SKM-1 (cell line): Measurements from ENCODE around the gene RBM25.
"Not testable (repeated sequence)": the region's sequence is repeated elsewhere in the genome, so short reads cannot be mapped to it uniquely, and the experiment has no call there.

Experiments
- DNase-seq: peaks from one replicate; lab custom pipeline; 2025; ENCODE audit not compliant: unreplicated experiment; lab: John Stamatoyannopoulos, UW

The RBM25 gene

DNA sequence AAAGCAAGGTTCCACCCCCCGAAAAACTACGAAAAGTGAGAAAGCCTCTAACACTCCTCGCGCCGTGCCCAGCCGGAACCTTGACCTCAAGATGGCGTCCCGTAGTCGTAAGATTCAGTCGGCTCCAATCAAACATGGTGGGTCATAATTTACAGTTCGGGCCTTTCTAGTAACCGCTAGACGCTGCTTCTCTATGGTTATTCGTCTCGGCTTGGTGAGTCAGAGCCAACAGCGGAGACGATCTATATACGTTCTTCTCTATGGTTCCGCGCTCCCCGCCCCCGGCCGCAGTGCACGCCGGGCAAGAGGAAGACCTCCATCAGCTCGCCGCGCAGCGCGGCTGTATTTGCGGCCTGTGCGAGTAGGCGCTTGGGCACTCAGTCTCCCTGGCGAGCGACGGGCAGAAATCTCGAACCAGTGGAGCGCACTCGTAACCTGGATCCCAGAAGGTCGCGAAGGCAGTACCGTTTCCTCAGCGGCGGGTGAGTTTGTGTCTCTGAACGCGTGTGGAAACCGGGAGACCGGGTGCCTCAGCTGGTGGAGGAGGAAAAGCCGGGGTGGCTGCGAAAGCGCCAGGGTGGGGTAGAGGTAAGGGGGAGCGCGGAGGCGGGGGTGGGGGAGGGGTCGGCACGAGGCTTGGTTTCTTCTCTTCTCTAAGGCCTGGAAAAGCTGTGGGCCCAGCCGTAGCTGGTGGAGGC lies at the start of gene RBM25:
Gene RBM25, plus strand, starts transcription at position 311 of the 698 bp plus-strand sequence. CDS start 13,108 bp downstream, outside the sequence.
- peak; percentile 76 for DNase-seq

DNA sequence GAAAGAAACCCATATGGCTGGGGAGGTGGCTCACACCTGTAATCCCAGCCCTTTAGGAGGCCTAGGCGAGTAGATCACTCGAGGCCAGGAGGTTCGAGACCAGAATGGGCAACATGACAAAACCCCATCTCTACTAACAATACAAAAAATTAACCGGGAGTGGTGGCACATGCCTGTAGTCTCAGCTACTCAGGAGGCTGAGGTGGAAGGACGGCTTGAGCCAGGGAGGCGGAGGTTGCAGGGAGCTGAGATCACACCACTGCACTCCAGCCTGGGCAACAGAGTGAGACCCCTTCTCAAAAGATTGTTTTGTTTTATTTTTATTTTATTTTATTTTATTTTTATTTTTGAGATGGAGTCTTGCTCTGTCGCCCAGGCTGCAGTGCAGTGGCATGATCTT lies 47.1 kb upstream of the RBM25 start:
- not testable (repeated sequence) for DNase-seq

DNA sequence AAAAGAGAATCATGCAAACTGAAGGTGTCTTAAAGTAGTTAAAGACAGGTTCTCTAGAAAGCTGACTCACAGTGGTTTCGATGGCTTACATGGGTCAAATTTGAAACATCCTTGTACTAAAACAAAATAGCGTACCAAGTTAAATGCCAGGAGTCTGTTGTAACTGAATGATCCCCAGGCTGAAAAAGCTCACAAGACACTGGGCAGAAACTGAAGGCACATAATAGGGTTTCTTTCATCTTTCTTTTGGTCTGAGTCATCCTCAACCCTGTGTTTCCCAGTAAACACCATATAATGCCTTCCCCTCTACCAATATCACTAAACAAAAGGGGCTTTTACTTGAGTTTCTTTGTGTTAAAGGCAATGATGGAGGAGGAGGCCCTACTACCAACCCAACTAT lies 44.2 kb upstream of the RBM25 start:
- DNase-seq: no peak

DNA sequence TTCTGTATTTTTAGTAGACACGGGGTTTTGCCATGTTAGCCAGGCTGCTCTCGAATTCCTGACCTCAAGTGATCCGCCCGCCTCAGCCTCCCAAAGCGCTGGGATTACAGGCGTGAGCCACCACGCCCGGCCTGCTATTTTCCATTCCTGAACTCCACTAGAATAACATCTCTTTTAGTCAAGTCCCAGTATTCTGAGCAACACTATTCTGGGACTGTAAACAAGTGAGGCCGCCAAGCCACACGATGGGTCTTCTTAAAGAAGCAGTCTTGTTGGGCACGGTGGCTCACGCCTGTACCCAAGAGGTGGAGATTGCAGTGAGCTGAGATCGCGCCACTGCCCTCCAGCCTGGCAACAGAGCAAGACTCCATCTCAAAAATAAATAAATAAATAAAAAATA lies 42.8 kb upstream of the RBM25 start:
- DNase-seq: not testable (repeated sequence)

DNA sequence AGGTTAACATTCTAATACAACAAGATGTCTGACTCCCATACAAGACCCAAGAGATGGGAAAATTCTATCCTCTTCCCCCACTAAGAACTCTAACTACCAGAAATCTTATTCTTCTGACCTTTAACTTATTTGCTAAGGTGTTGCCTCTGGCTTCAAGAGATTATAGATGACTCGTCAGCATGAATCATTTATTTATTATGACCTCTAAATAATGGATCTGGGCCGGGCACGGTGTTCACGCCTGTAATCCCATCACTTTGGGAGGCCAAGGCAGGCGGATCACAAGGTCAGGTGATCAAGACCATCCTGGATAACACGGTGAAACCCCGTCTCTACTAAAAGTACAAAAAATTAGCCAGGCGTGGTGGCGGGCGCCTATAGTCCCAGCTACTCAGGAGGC lies 42.3 kb upstream of the RBM25 start:
- not testable (repeated sequence) for DNase-seq

DNA sequence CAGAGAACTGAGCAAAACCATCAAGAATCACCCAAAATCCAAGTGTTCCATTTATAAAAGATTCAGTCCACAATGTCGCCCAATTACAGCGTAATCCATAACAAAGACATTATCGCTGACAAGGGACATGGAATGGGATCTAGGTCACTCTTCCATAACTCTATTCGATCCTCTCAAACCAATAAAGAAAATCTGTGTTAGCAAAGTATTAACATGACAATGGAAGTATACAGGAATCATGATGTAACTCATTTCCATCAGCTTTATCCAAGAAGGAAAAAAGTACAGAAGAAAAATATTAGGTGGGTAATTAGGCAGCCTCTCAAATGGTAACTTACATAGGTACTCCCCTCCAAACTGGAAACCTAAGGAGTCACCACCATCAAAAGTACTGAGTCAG lies 36.3 kb upstream of the RBM25 start:
- no peak for DNase-seq

DNA sequence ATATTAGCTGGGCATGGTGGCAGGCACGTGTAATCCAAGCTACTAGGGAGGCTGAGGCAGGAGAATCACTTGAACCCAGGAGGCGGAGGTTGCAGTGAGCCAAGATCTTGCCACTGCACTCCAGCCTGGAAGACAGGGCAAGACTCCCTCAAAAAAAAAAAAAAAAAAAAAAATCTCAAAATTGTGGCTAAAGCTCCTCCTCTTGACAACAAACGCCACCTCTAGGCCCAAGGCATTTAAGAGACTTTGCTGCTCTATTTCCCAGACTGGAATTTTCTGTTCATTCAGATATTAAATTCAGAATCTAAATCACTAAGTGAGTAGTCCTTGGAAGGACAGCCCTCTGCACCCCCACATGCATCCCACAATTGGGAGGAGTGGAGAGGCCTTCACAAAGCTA lies 32.8 kb upstream of the RBM25 start:
- no peak for DNase-seq

DNA sequence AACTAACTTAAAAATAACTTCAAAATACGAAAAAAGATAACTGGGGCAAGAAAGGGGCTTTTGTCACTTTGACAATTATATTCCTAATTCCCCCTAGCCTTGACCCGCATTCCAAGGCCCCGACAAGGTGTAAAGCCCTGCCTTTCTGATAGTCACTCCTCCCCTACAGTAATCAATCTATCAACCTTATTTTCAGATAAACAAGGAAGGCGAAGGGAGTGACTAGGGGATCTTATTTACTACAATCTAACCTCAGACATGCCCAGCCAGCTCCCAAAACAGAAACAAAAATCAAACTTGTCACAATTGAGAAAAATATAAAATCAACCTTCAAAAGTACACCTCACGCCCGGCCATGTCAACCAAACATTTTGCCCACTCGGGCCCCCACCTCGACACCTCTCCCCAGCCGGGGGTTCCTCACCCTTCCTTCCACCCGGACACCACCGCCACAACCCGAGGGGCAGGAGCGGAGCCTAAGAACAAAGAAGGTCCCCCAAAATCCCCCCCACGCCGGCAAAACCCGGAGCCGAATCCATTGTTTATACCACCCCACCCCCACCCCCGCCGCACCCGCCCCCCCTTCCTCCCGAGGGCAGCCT lies 32.0 kb upstream of the RBM25 start:
- DNase-seq: no peak

DNA sequence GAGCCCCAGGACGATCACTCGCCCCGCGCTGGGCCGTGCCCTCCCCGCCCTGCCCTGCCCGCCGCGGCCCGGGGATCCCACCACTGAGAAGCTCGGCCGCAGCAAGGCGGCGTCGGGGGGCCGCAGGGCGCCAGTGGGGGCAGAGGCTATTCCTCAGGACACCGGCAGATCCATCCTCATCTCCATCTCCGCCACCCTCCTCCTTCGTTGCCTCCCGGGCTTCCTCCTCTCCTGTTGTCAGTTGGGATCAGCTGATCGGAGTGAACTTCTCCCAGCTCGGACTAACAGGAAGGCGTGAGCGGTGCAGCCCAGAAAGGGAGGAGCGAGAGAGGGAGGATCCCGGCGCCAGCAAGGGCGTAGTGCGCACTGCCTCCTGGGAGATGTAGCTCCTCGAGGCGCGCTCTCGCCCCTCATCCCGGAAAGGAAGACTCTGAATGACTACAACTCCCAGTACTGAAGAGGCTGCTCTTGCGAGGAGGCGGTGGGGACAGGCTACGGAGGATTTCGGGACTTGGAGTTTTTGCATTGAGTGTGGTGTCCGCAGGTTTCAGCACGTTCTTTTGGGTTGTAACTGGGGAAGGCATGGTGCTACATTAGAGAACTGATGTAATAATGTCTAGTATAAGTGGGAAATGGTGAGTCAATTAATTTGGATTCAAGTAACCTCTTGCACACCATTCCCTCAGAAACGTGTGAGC lies 31.3 kb upstream of the RBM25 start, which contains the start of gene ZFYVE1:
Gene ZFYVE1, minus strand, starts transcription at position 262 of the 698 bp plus-strand sequence. CDS start 2,598 bp downstream, outside the sequence.
- peak; percentile 78 for DNase-seq

DNA sequence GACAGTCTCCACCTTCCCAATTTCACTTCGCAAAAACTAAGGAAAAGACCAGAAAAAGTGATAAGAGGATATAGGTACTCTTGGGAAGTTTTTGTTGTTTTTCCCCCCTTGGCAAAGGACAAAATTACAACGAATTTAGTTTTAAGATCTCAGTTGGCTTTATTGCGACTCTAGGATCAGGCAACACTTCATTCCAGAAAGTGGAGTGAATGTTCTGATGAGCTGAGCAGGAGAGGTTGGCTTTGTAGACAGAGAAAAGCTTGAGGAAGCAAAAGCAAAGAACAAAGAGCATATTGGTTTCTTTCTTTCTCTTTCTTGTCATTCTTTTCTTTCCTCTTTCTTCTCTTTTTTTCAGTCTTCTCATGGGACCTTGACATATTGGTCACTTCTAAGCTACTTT lies 30.8 kb upstream of the RBM25 start:
- no peak for DNase-seq

DNA sequence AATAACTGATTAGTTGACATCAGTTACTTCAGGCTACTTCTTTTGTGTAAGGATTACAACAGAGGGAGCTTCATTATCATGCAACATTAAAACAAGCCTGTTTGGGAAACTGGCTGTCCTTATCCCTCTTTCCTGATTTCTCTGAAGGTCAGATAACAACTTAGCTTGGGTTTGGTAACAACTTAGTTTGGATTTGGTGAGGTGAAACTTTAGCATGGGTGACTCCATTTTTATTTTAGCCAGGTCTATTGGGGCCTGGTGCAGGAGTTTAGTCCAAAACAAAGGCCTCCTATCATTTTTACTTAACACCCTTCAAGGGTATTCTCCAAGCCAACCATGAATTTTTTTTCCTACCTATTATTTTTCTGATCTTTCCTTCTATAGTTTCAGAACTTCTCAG lies 30.4 kb upstream of the RBM25 start:
- no peak for DNase-seq

DNA sequence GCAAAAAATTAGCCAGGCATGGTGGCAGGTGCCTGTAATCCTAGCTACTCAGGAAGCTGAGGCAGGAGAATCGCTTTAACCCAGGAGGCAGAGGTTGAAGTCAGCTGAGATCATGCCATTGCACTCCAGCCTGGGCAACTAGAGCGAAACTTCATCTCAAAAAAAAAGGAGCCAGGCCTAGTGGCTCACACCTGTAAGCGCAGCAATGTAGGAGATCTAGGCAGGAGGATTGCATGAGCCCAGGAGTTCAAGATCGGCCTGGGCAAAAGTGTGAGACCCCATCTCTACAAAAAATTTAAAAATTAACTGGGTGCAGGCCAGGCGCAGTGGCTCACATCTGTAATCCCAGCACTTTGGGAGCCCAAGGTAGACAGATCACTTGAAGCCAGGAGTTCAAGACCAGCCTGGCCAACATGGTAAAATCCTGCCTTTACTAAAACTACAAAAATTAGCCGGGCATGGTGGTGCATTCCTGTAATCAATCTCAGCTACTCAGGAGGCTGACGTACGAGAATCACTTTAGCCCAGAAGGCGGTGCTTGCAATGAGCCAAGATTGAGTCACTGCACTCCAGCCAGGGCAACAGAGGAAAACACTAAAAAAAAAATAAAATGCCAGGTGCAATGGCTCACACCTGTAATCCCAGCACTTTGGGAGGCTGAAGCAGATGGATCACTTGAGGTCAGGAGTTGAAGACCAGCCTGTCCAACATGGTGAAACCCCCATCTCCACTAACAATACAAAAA lies 21.5 kb upstream of the RBM25 start:
- not testable (repeated sequence) for DNase-seq

DNA sequence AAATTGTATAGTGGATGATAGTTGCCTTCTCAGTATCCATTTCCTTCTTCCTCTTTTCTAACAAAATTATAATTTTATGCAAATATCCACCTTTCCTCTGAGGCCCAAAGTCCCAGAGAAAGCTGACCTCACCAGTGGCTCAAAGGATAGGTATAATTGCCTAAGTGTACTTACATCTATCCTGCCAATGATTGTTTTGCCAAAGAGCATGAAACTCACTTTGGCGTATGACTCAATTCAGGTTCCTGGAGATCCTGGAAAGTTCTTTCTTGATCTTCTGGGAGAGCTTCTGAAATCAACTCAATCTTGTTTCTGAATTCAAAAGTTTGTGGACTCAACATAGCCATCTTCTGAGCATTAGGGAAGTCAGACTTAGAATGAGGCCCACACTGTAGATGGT lies 10.5 kb upstream of the RBM25 start:
- DNase-seq: no peak

DNA sequence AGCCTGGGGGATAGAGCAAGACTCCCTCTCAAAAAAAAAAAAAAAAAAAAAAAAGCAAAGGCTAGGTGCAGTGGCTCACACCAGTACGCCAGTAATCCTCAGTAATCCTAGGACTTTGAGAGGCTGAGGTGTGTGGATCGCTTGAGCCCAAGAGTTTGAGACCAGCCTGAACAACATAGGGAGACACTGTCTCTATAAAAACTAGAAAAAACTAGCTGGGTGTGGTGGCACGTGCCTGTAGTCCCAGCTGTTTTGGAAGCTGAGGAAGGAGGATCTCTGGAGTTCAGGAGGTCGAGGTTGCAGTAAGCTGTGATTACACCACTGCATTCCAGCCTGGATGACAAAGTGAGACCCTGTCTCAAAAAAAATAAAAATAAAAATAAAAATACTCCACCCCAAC lies 8.9 kb upstream of the RBM25 start:
- DNase-seq: no peak

DNA sequence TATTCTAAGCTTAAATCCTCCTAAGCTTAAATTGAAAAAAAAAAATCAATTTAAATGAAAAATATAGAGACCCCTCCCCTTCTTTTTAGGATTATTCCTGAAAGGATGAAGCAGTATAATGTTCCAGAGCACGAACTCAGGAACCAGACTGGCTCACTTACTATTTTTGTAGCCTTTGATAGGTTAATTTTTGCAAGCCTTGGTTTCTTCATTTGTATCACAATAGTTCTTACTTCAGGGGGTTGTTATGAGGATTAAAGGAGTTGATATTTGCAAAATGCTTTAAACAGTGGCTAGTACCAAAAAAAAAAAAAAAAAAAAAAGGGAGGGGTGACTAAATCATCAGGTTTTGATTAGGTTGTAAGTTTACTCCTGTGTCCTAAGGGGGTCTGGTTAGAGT lies 3.1 kb upstream of the RBM25 start:
- DNase-seq: no peak

DNA sequence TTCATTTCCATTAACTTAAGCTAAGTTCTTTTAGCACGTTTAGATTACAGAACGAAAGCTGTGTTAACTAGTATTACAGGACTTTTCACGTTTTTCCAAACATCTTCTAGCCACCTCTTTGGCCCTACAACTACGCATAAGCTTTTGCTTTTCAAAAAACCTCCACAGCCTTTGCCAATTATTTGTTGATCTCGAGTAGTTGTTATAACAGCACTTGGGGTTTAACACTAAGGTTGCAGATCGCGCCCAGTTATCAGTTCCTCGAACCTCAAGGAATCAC lies 450 bp upstream of the RBM25 start:
- no peak for DNase-seq

DNA sequence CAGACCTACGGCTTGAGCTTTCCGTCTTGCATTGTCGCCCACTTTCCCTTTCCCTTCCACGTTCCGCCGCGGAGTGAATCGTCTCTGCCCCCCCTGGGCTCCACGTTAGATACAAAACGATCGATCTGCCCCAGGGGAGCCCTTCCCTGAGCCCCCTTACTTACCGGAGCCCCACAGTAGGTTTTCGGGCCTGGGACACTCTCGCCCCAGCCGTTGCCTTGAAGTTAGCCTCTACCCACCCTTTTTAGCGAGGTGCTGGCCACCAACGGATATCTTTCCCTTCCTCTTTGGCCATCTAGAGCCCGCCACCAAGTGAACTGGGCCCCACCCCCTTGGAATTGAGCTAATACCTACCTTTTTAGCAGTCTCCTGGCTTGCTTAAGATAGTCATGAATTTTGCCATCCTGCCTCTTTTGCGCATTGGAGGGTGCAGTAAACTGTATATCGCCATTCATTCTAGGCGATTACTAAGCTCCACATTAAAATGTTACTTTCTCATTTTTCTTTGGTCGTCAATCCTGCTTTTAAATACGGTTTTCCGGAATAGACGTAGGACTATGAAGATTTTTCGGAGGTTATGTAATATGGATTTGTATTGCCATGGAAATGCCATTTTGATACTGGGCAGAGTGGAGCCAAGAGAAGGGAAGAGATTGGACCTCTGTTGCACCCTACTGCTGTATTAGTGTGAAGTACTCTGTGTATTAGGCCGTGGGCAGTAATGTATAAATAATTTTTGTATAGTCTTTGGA lies 764 bp downstream of the RBM25 start:
- no peak for DNase-seq

DNA sequence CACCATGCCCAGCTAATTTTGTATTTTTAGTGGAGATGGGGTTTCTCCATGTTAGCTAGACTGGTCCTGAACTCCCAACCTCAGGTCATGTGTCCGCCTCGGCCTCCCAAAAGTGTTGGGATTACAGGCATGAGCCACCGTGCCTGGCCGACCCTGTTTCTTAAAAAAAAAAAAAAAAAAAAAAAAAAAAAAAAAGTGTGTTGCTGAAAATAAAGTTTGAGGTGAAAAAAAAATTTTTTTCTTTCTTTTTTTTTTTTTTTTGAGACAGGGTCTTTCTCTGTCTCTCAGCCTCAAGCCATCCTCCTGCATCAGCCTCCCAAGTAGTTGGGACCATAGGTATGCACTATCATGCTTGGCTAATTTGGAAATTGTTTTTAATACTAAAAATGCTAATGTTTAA lies 11.3 kb downstream of the RBM25 start:
- no peak for DNase-seq

DNA sequence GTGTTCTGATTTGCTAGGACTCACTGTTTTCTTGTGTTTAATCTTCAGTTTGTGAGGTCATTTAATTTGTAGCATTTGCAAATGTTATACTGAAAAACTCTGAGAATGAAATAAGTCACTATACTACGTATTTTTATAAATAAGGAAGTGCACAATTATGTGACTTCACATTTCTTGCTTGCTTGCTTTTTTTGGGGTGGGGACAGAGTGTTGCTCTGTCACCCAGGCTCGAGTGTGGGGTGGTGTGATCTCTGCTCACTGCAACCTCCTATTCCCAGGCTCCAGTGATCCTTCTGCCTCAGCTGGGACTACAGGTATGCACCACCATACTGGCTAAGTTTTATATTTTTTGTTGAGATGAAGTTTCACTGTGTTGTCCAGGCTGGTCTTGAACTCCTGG lies 32.7 kb downstream of the RBM25 start:
- DNase-seq: no peak

DNA sequence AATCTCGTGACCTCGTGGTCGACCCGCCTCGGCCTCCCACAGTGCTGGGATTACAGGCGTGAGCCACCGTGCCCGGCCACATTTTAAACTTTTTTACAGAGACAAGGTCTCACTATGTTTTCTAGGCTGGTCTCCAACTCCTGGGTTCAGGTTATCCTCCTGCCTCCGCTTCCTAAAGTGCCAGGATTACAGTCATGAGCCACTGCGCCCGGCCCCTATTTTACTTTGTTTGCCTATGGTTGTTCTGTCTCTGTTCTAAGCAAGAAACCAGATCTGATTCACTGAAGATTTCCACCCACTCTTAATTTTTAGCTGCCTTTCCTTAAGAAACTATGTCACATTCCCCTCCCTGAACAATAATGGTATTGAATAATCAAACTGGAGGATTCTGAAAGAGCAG lies 39.1 kb downstream of the RBM25 start:
- DNase-seq: no peak

DNA sequence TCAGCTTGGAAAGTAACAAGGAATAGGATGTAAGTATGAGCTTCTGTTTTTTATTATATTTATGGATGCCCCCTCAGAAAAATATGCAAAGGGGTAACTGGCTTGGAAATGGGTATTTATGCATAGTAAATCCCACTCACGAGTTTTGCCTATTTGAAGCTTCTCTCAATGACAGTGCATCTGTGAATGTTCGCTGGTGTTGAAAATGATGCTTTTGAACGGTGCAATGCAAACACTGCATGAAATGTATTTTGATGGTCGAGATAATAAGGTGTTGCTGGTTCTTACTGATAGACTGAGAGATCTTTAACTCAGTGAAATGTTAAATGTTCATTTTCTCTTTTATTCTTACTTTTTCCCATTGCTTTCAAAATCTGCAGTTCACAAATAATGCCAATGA lies 42.0 kb downstream of the RBM25 start:
- DNase-seq: no peak
